ENCODE data around the gene THEMIS. TPM values are rescaled to one million over a fixed set of nuclear protein-coding genes. Genes with fewer than 3 reads are reported as not detected.

Gene THEMIS
- polyA plus RNA-seq, 1 donor from 2014 or later: not detected

GRCh38 chr6:127868338-127868737, 32.5 kb downstream of the THEMIS start:
- no peaks in the 10 kb centered on the region for H3F3A ChIP-seq (ENCODE audit: insufficient read depth, low read length, poor library complexity, severe bottlenecking)
- no peaks in the 10 kb centered on the region for H3K27me3 ChIP-seq (ENCODE audit: insufficient read depth, low read depth, low read length)
- no peaks in the 10 kb centered on the region for H3K36me3 ChIP-seq (ENCODE audit: insufficient read depth, low read length)
- TF ChIP-seq CTCF (IDR thresholded peaks at IDR 0.05; ENCODE audit: poor library complexity, severe bottlenecking) (no peak), TAF1 (IDR thresholded peaks at IDR 0.05; ENCODE audit: low read depth) (no peak), REST (IDR thresholded peaks at IDR 0.05; ENCODE audit: borderline replicate concordance) (no peak), EP300 (conservative IDR thresholded peaks at IDR 0.05; ENCODE audit: poor library complexity, severe bottlenecking) (no peak), EZH2 (IDR thresholded peaks at IDR 0.05; ENCODE audit: borderline replicate concordance, insufficient read depth, low read length, poor library complexity, severe bottlenecking) (no peak), SMC3 (conservative IDR thresholded peaks at IDR 0.05; ENCODE audit: poor library complexity) (no peak), RAD21 (conservative IDR thresholded peaks at IDR 0.05) (no peak), MXI1 (conservative IDR thresholded peaks at IDR 0.05; ENCODE audit: poor library complexity, severe bottlenecking) (no peak)
- no peaks in the 10 kb centered on the region for H3K79me2 ChIP-seq (replicated peaks; ENCODE audit: insufficient read depth, low read length)
- H2AFZ ChIP-seq (ENCODE audit: low read depth, low read length): no peak overlapping the region
- no peak overlapping the region for H3K27ac ChIP-seq (ENCODE audit: low read length)
- H3K4me2 ChIP-seq (ENCODE audit: low read length): no peak overlapping the region
- no peak overlapping the region for H3K9ac ChIP-seq (ENCODE audit: low read length)
- no peak overlapping the region for H3K4me3 ChIP-seq (ENCODE audit: low read length)
- no peaks in the 10 kb centered on the region for H4K20me1 ChIP-seq (ENCODE audit: insufficient read depth)
- H3K9me3 ChIP-seq (ENCODE audit: low read length): no peaks in the 10 kb centered on the region
- H3K9me2 ChIP-seq (ENCODE audit: insufficient read depth, low read length): no peaks in the 10 kb centered on the region

- Histone ChIP-seq H3F3A (ENCODE audit: insufficient read depth, low read length, poor library complexity, severe bottlenecking) (no peaks in the 10 kb centered on the region), H3K9me3 (ENCODE audit: low read length) (no peaks in the 10 kb centered on the region), H2AFZ (ENCODE audit: low read depth, low read length) (no peak overlapping the region), H3K27ac (ENCODE audit: low read length) (no peak overlapping the region), H3K9ac (ENCODE audit: low read length) (no peak overlapping the region), H3K9me2 (ENCODE audit: insufficient read depth, low read length) (no peaks in the 10 kb centered on the region), H3K36me3 (ENCODE audit: insufficient read depth, low read length) (no peaks in the 10 kb centered on the region), H3K79me2 (replicated peaks; ENCODE audit: insufficient read depth, low read length) (no peaks in the 10 kb centered on the region), H3K4me3 (ENCODE audit: low read length) (no peak overlapping the region), H4K20me1 (ENCODE audit: insufficient read depth) (no peaks in the 10 kb centered on the region), H3K4me2 (ENCODE audit: low read length) (no peak overlapping the region), H3K27me3 (ENCODE audit: insufficient read depth, low read depth, low read length) (no peaks in the 10 kb centered on the region)
- no peak for TF ChIP-seq MXI1 (conservative IDR thresholded peaks at IDR 0.05; ENCODE audit: poor library complexity, severe bottlenecking)
- TF ChIP-seq EP300 (conservative IDR thresholded peaks at IDR 0.05; ENCODE audit: poor library complexity, severe bottlenecking): no peak
- no peak for TF ChIP-seq RAD21 (conservative IDR thresholded peaks at IDR 0.05)
Observed at GRCh38 chr6:127866766-127867165, 34.1 kb downstream of the THEMIS start.

- no peaks in the 10 kb centered on the region for H3K36me3 ChIP-seq (ENCODE audit: insufficient read depth, low read length)
- H3K9me2 ChIP-seq (ENCODE audit: insufficient read depth, low read length): no peaks in the 10 kb centered on the region
- no peak overlapping the region for H3K4me3 ChIP-seq (ENCODE audit: low read length)
- H3K27me3 ChIP-seq (ENCODE audit: insufficient read depth, low read depth, low read length): no peaks in the 10 kb centered on the region
- H3K4me2 ChIP-seq (ENCODE audit: low read length): no peak overlapping the region
- no peaks in the 10 kb centered on the region for H3F3A ChIP-seq (ENCODE audit: insufficient read depth, low read length, poor library complexity, severe bottlenecking)
- H2AFZ ChIP-seq (ENCODE audit: low read depth, low read length): no peak overlapping the region
- H3K9me3 ChIP-seq (ENCODE audit: low read length): no peaks in the 10 kb centered on the region
- TF ChIP-seq EP300 (conservative IDR thresholded peaks at IDR 0.05; ENCODE audit: poor library complexity, severe bottlenecking) (no peak), REST (IDR thresholded peaks at IDR 0.05; ENCODE audit: borderline replicate concordance) (no peak), RAD21 (conservative IDR thresholded peaks at IDR 0.05) (no peak), EZH2 (IDR thresholded peaks at IDR 0.05; ENCODE audit: borderline replicate concordance, insufficient read depth, low read length, poor library complexity, severe bottlenecking) (no peak), CTCF (IDR thresholded peaks at IDR 0.05; ENCODE audit: poor library complexity, severe bottlenecking) (no peak), TAF1 (IDR thresholded peaks at IDR 0.05; ENCODE audit: low read depth) (no peak), MXI1 (conservative IDR thresholded peaks at IDR 0.05; ENCODE audit: poor library complexity, severe bottlenecking) (no peak), POLR2AphosphoS5 (IDR thresholded peaks at IDR 0.05) (no peak), SMC3 (conservative IDR thresholded peaks at IDR 0.05; ENCODE audit: poor library complexity) (no peak)
- no peaks in the 10 kb centered on the region for H4K20me1 ChIP-seq (ENCODE audit: insufficient read depth)
- H3K79me2 ChIP-seq (replicated peaks; ENCODE audit: insufficient read depth, low read length): no peaks in the 10 kb centered on the region
- no peak overlapping the region for H3K9ac ChIP-seq (ENCODE audit: low read length)
- H3K27ac ChIP-seq (ENCODE audit: low read length): no peak overlapping the region
Observed at GRCh38 chr6:127865108-127865507, 35.8 kb downstream of the THEMIS start.

Measured in neural cell (in vitro differentiated cells).